GM19023 (cell line): ENCODE results near the gene CTDP1.
"Not testable (repeated sequence)": the region's sequence is repeated elsewhere in the genome, so short reads cannot be mapped to it uniquely, and the experiment has no call there.

ENCODE experiments used
- ATAC-seq: cut with Tn5 transposase; IDR thresholded peaks from one replicate; pipeline ENCODE4 v1.9.1; 2021; ENCODE audit warnings: mild to moderate bottlenecking, moderate library complexity; ENCODE audit not compliant: unreplicated experiment

The CTDP1 gene

GRCh38 chr18:79723036-79723435 lies 43.4 kb downstream of the CTDP1 start:
- no peak for ATAC-seq

- ATAC-seq = no peak
Observed at GRCh38 chr18:79723628-79724027, 44.0 kb downstream of the CTDP1 start.

- ATAC-seq = no peak
Observed at GRCh38 chr18:79724299-79725080, 44.9 kb downstream of the CTDP1 start.

GRCh38 chr18:79725486-79725885 lies 45.9 kb downstream of the CTDP1 start:
- ATAC-seq = no peak

- no peak for ATAC-seq
Observed at GRCh38 chr18:79726721-79727120, 47.1 kb downstream of the CTDP1 start.

GRCh38 chr18:79727211-79727610 lies 47.6 kb downstream of the CTDP1 start:
- no peak for ATAC-seq

GRCh38 chr18:79728931-79729586 lies 49.5 kb downstream of the CTDP1 start:
- ATAC-seq = no peak

- no peak for ATAC-seq
Observed at GRCh38 chr18:79729611-79730010, 50.0 kb downstream of the CTDP1 start.

GRCh38 chr18:79730804-79731203 lies 51.2 kb downstream of the CTDP1 start:
- ATAC-seq = no peak

GRCh38 chr18:79731881-79732720 lies 52.5 kb downstream of the CTDP1 start:
- ATAC-seq = not testable (repeated sequence)

GRCh38 chr18:79732721-79733025 lies 53.1 kb downstream of the CTDP1 start:
- no peak for ATAC-seq

- ATAC-seq = no peak
Observed at GRCh38 chr18:79733135-79733701, 53.6 kb downstream of the CTDP1 start.

GRCh38 chr18:79733986-79734770 lies 54.6 kb downstream of the CTDP1 start:
- no peak for ATAC-seq

- no peak for ATAC-seq
Observed at GRCh38 chr18:79735071-79735980, 55.7 kb downstream of the CTDP1 start.

- ATAC-seq = no peak
Observed at GRCh38 chr18:79736230-79736629, 56.6 kb downstream of the CTDP1 start.

GRCh38 chr18:79736846-79737245 lies 57.2 kb downstream of the CTDP1 start:
- no peak for ATAC-seq

- no peak for ATAC-seq
Observed at GRCh38 chr18:79737426-79737825, 57.8 kb downstream of the CTDP1 start.

- no peak for ATAC-seq
Observed at GRCh38 chr18:79738041-79738461, 58.4 kb downstream of the CTDP1 start.

GRCh38 chr18:79738581-79739439 lies 59.2 kb downstream of the CTDP1 start:
- ATAC-seq = no peak
